NB4 (cell line): ENCODE measurements around the gene CAMSAP1.

Source experiments
- POLR2A ChIP-seq: IDR thresholded peaks from 2 replicates; pipeline ENCODE4 v1.6.1; 2011; ENCODE audit warnings: mild to moderate bottlenecking; ENCODE audit not compliant: insufficient read length; ENCODE audit errors: extremely low read depth
- TF ChIP-seq, protein P1 (sequence below): IDR thresholded peaks from one replicate; pipeline ENCODE4 v1.5.1; 2012; ENCODE audit warnings: low read depth, low read length

GRCh38 chr9:135840107-135840506 is 67.2 kb downstream of the CAMSAP1 start:
- no peak for TF ChIP-seq POLR2A
- TF ChIP-seq, protein P1, sequence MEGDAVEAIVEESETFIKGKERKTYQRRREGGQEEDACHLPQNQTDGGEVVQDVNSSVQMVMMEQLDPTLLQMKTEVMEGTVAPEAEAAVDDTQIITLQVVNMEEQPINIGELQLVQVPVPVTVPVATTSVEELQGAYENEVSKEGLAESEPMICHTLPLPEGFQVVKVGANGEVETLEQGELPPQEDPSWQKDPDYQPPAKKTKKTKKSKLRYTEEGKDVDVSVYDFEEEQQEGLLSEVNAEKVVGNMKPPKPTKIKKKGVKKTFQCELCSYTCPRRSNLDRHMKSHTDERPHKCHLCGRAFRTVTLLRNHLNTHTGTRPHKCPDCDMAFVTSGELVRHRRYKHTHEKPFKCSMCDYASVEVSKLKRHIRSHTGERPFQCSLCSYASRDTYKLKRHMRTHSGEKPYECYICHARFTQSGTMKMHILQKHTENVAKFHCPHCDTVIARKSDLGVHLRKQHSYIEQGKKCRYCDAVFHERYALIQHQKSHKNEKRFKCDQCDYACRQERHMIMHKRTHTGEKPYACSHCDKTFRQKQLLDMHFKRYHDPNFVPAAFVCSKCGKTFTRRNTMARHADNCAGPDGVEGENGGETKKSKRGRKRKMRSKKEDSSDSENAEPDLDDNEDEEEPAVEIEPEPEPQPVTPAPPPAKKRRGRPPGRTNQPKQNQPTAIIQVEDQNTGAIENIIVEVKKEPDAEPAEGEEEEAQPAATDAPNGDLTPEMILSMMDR, result no peak
